NCI-H524 treated with DMSO at 0.1 percent for 48 hours (cell line): ENCODE measurements around the gene LDB2.
A peak's percentile ranks its signal among the peaks of the same experiment; 100 is the strongest.

Source experiments
- DNase-seq: peaks from one replicate; lab custom pipeline; 2025; lab: John Stamatoyannopoulos, UW

Gene LDB2

DNA sequence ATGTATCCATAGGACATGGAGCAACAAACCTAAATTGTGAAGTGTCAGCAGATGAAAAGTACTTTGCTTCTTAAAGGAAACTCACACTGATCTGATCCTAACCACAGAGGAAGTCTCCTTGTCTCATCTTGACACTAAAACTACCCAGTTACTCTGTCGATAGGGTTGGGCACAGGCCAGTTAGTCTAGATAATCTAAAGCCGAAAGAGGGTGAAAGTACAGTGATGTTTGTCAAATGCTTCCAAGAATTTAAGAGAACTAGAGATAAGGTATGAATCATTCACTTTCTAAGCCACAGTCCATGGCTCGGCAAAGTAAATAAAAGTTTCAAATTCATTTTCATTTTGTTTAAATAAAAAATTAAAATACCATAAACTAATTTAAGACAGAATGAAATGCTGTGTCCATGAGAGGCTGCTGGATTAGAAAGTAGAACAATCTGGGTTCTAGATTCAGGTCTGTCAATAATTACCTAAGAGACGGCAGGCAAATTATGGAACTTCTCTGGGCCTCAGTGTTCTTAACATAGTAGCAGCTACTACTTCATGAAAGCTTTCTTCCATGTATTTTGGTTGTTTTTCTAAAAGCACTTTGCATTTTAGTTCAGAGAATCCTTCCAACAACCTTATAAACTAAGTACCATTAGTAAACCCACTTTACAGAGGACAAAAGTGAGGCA is 176.7 kb downstream of the LDB2 start:
- DNase-seq, result no peak

DNA sequence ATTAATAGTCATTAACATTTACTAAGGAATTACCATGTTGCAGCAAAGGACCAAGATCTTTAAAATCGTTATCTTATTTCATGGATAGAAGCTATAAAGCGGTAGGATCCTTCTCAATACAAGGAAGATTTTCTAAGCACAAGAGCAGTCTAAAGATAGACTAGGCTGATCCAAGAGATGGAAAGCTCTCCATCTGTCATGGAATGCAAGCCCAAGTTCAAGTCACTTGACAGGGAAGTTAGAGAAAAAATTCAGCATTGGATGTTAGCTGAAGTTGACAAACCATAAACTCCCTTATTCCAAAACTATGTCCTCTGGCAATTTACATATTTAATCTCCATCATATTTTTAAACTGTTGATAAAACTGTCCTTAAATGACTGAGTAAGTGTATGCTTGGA is 177.7 kb downstream of the LDB2 start:
- no peak for DNase-seq

DNA sequence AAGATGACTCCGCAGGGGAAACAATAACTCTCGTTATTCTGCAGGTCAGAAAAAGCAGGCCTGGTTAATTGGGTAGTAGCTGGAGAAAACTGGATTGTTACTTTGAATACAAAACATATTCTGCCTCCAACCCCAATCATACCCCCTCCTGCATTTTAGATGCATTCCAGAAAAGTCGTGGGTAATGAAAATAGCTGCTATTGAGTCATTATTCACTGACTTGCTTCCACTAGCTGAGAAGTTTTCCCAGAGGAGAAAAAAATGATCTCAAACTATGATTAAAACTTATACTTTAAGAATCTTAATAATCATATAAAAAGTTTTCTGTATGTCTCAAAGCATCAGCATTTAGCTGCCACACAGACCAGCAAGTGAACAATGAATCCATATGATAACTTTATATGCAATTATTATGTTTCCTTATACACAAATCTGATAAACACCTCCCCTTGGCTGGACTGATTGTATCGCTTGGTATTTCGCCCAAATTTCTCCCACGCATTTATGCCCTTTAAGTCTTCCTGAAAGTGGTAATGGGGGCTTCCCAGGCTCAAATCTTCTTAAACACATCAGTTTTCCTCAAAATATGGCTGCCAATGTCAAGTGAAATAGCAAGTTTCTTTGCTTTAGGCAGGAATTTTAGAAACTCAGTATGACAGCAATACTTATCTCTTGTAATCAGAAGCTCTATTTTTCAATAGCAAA is 181.0 kb downstream of the LDB2 start:
- no peak for DNase-seq

DNA sequence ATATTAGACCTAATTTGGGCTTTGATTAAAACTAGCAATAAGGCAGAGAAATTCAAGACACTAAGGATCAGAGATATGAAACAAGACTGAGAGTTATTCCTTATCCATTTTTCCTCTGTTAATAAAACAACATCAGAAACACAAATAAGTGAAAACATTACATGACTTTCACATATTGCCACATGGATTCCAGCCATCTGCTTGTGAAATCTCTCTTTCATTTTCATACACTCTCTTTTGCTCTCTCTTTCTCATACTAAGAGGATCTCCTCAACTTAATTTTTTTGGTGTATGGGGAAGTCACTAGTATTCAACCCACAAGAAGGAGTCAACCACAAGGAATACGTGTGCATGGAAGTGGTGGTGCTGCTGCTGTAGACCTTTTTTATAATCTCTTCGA is 183.0 kb downstream of the LDB2 start:
- DNase-seq, result no peak

DNA sequence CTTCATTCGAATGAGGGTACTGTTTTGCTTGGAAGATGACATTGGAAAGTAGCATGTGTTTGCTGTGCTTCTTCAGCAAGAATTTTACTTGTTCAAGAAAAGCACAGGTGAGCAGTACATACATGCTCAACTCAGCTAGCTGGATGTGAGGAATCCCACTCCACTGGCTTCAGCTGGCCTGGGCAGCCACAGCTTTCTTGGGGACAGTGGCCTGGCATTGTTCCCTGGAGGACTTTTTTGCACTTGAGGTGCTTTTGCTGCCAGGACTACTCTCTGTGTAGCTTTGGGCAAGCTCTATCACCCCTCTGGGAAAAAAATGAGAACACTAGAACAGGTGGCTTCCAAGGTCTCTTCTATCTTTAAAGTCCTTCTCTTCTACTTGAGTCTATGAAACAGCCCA is 184.3 kb downstream of the LDB2 start:
- no peak for DNase-seq

DNA sequence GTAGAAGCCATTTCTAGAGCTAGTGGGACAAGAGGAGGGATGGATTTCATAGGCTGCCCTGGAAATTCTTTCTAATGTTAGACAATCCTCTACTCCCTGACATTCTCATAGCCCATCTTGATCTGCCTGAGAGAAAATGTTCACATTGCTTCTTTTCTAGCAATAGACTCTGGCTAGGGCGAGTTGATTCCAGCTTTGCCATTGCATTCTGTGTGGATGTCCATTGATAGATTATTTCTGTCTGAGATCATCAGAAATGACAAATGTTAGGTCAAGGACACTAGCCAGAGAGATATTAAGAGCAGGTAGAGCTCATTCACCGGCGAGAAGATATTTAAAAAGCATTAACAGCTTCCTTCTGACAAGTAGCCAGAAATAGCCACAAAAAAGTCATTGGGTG is 184.7 kb downstream of the LDB2 start:
- no peak for DNase-seq

DNA sequence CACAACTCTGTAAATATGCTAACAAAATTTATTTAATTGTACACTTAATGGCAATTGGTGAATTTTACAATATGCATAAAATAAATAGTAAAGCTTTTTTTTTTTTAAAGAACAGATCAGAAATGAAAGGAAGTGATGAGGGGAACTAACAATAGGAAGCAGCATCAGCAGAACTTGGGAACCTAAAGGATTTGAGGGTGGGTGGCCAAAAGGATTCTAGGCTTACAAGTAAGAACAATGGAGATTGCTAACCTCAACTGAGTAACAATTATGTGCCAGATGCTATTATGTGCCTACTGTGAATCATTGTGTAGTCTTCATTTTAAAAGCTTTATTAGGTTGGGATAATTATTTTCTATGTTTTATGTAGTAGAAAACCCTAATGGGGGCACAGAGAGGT is 185.2 kb downstream of the LDB2 start:
- no peak for DNase-seq

DNA sequence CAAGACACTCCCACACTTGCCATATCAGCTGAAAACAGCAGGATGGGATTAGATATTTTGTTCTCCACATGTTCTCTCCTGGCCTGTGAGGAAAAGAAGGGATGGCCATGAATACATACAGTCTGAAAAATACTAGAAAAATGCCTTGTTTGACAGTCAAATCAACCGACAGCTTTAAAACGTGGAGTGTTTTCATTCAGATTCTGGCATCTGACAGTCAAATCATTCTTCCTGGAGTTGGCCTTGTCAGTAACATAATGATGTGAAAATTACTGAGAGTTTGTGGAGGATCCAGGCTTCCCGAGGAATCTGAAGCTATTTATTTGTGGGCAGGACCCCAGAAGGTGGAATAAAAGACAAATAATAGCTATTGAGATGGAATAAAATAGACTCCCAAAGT is 188.2 kb downstream of the LDB2 start:
- DNase-seq, result no peak

DNA sequence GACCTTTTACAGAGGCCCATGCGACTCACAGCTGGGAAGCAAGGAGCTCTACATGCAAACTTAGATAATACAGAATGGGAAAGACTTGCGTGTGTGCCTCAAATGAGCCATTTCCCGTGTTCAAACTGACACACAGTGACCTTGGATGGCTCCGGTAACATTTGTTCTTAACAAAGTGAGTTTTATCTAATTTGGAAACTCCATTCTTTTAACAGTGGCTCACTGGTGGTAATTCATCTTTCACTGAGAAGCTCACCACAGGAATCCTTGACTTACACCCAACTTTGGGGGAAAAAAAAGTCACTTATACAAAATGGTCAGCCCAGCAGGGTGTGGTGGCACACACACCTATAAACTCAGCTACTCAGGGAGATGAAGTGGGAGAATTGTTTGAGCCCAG is 190.6 kb downstream of the LDB2 start:
- DNase-seq, result no peak

GRCh38 chr4:16706251-16706650 is 192.2 kb downstream of the LDB2 start:
- no peak for DNase-seq

DNA sequence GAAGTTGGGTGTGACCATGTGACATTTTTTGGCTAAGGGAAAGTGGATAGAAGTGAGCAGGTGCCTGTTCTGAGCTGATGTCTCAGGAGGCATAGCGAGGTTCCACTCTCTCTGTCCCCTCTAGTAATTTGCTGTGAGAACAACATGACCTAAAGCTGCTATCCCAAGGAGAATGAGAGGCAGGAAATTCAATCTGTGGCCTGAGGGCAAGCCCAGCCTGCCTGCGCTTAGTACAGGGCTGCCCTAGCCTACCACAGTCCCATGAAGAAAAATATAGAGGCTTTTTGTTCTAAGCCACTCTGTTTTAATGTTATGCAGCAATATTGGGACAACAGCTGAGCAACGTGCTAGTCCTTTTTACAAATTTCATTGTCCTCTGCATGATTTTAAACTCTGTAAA is 193.1 kb downstream of the LDB2 start:
- no peak for DNase-seq

- no peak for DNase-seq
Measured at GRCh38 chr4:16704489-16704888, 194.0 kb downstream of the LDB2 start.

DNA sequence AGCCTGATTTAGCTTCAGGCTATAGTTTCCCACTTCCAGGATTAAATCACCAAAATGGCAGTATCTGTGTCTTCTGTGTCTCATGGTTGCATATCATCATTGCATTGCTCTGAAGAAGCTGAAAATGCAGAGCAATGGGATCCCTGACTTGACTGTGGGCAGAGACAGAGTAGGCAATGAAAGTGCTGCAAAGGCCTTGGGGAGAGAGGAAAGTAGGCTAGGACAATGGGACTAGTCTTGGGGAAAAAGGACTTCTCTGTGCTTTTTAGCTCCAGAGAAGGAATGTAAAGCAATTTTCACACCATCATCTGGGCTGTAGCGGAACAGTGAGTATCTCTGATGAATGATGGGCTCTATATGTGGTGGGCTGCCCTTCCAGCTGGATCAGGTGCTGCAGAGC is 202.5 kb downstream of the LDB2 start:
- no peak for DNase-seq

DNA sequence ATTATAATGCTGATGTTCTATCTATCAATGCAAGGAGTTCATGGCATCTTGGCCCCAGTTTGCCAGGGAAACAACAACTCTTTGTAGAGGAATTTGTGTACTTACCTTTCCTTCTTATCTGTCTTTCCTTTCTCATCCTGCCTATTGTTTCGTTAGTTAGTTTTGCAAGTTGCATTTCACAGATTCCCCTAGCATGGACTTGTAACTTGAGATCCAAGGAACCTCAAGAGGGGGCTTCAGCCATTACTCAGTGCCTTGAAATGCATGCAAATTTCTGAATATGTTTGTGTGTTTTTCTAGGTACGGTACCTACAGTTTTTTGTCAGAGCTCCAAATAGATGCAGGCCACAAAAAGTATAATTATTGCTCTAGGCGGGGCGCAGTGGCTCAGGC is 203.6 kb downstream of the LDB2 start:
- DNase-seq, result no peak

DNA sequence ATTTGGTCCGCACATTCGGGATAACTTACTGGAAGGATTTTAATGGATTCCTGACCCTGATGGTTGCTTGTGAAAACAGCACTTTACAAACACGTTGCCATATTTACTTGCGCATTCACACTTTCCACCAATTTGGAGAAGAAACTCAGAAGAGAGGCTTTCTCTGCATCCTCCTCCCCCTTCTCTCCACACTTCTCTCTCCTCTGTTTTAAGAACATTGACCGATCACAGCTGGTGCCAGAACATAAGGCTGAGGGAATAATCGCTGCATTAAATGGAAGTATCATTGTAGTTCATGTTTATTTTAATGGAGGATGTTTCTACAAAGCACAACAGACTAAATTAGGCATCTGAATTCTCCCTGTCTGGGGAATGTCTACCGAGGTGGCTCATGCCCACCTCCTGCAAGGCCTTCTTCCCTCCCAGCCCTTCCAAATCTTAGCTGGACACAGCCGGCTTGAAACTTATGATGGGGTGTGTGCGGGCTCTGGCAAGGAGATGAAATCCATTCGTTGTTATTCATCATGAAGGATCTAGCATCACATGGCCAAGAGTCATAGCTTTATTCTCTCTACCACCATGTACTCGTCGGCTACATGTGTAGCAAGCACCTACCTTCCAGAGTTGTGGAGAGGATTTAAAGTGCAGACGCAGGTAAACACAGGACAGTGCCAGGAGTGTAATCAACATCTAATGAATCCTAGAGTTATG is 204.1 kb downstream of the LDB2 start:
- no peak for DNase-seq

- DNase-seq, result no peak
Measured at GRCh38 chr4:16693641-16694040, 204.8 kb downstream of the LDB2 start.

GRCh38 chr4:16692961-16693506 is 205.4 kb downstream of the LDB2 start:
- no peak for DNase-seq

- DNase-seq, result no peak
Measured at GRCh38 chr4:16692524-16692923, 205.9 kb downstream of the LDB2 start.

- no peak for DNase-seq
Measured at GRCh38 chr4:16692046-16692445, 206.4 kb downstream of the LDB2 start.

DNA sequence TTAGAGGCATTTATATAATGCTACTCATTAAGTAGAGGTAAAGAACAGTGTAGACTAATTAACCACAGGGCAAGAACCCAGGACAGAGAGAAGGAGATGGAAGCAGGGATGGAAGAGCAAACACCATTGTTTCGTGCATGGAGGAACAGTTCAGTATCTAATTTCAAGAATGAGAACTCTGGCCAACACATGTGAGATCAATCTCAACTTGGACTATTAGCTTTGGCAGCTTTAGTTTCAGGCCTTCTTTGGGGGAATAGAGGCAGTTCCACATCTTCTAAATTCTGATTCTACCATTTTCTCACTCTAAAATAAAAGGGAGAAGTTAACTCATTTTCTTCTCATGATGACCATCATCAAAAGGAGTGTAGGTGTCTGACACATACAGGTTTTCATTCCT is 207.0 kb downstream of the LDB2 start:
- no peak for DNase-seq

DNA sequence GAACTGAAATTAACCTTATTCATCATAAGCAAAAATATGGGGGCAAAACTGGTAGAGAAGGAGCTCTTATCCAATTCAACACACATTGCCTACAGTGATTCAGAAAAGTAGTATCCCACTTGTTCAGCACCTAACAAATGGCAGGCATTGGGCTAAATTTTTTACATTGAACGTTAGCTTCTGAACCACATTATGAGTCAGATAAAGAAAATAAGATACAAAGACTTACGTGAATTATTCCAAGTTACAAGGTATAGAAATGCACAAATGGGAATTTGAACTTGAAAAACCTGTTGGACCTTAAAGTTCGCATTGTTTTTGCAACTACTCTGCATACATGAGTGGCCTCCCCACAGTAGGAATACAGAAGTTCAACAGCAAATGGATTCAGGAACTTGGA is 210.6 kb downstream of the LDB2 start:
- DNase-seq, result no peak

DNA sequence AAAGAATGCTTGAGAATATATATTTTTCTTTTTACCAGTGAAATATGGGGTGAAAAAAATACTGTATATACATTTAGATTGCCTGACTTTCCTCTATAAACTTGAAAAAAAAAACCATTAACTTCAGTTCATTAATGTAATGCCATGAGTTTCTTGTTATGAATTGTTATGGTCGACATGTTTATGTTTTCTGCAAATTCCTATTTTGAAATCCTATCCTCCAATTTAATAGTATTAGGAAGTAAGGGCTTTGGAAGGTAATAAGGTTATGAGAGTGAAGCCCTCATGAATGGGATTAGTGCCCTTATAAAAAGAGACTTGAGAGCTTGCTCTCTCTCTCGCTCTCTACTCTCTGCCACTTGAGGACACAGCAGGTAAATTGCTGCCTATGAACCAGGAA is 211.4 kb downstream of the LDB2 start:
- DNase-seq, result peak; percentile 29

DNA sequence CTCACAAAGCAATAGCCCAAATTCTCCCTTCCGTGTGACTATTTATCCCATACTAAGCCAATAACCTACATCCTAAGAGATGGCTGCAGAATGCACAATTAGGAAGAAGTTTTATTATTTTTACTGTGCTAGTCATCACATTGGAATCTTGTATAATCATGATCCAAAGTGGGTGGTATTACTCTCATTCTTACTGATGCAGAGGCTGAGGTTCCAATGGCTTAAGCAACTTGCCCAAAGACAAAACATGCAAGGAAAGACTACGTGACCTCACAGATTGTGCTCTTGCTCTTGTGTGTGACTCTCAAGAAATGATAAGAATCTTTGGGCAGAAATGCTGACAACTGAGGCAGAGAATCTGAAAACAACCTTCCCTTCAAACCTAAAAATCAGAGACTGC is 212.2 kb downstream of the LDB2 start:
- no peak for DNase-seq
